ENCODE results near the gene DIAPH3.

- TF ChIP-seq CTCF (IDR thresholded peaks at IDR 0.05) (no peak), EP300 (IDR thresholded peaks at IDR 0.05) (no peak), POLR2A (IDR thresholded peaks at IDR 0.05) (no peak)
Measured at GRCh38 chr13:60138674-60139073, 25.1 kb downstream of the DIAPH3 start.
